ENCODE results near the gene VAV3. TPM values are rescaled to one million over a fixed set of nuclear protein-coding genes. Genes with fewer than 3 reads are reported as not detected.
"Not testable (repeated sequence)": the region's sequence is repeated elsewhere in the genome, so short reads cannot be mapped to it uniquely, and the experiment has no call there.

The VAV3 gene
- total and polyA plus RNA-seq, 9 donors = 3.1 to 5.5 (median 4.1) TPM

GRCh38 chr1:107720210-107720609, 244.8 kb downstream of the VAV3 start:
- WGBS (ENCODE audit: insufficient coverage) = no CpG with 5 or more reads among the region's 4 CpGs
- H3K27ac ChIP-seq (ENCODE audit: low read length); H3K4me1 ChIP-seq (ENCODE audit: control insufficient read depth, insufficient read depth, low read length); DNase-seq; H3K36me3 ChIP-seq (ENCODE audit: control insufficient read depth, insufficient read depth, low read length); H3K27me3 ChIP-seq (ENCODE audit: control insufficient read depth, insufficient read depth, low read length); H3K9me3 ChIP-seq (replicated peaks; ENCODE audit: control insufficient read depth, low read depth, low read length); H3K4me3 ChIP-seq (ENCODE audit: low read length): not testable (repeated sequence)

- H3K9me3 ChIP-seq (replicated peaks; ENCODE audit: control insufficient read depth, low read depth, low read length) = no peaks in the 10 kb centered on the region
- no peak overlapping the region for H3K27ac ChIP-seq (ENCODE audit: low read length)
- H3K27me3 ChIP-seq (ENCODE audit: control insufficient read depth, insufficient read depth, low read length) = no peaks in the 10 kb centered on the region
- no peaks in the 10 kb centered on the region for H3K36me3 ChIP-seq (ENCODE audit: control insufficient read depth, insufficient read depth, low read length)
- no peaks in the 10 kb centered on the region for H3K4me1 ChIP-seq (ENCODE audit: control insufficient read depth, insufficient read depth, low read length)
- H3K4me3 ChIP-seq (ENCODE audit: low read length) = no peak overlapping the region
- no peak for DNase-seq
Measured at GRCh38 chr1:107710005-107710404, 255.0 kb downstream of the VAV3 start.

- Histone ChIP-seq H3K27me3 (ENCODE audit: control insufficient read depth, insufficient read depth, low read length) (no peaks in the 10 kb centered on the region), H3K27ac (ENCODE audit: low read length) (no peak overlapping the region), H3K4me1 (ENCODE audit: control insufficient read depth, insufficient read depth, low read length) (no peaks in the 10 kb centered on the region), H3K36me3 (ENCODE audit: control insufficient read depth, insufficient read depth, low read length) (no peaks in the 10 kb centered on the region), H3K4me3 (ENCODE audit: low read length) (no peak overlapping the region), H3K9me3 (replicated peaks; ENCODE audit: control insufficient read depth, low read depth, low read length) (no peaks in the 10 kb centered on the region)
- WGBS (ENCODE audit: insufficient coverage) = no CpG with 5 or more reads among the region's 2 CpGs
- no peak for DNase-seq
Measured at GRCh38 chr1:107707111-107707510, 257.9 kb downstream of the VAV3 start.

- DNase-seq = peak; percentile 6
- H3K27ac ChIP-seq (ENCODE audit: low read length) = no peak overlapping the region
- 38% methylated on average over 1 of the region's 6 CpGs for WGBS (ENCODE audit: insufficient coverage)
- no peaks in the 10 kb centered on the region for H3K4me1 ChIP-seq (ENCODE audit: control insufficient read depth, insufficient read depth, low read length)
- H3K9me3 ChIP-seq (replicated peaks; ENCODE audit: control insufficient read depth, low read depth, low read length) = no peaks in the 10 kb centered on the region
- H3K36me3 ChIP-seq (ENCODE audit: control insufficient read depth, insufficient read depth, low read length) = no peaks in the 10 kb centered on the region
- no peak overlapping the region for H3K4me3 ChIP-seq (ENCODE audit: low read length)
- no peaks in the 10 kb centered on the region for H3K27me3 ChIP-seq (ENCODE audit: control insufficient read depth, insufficient read depth, low read length)
Measured at GRCh38 chr1:107706182-107706581, 258.8 kb downstream of the VAV3 start.

GRCh38 chr1:107704911-107705310, 260.1 kb downstream of the VAV3 start:
- no peaks in the 10 kb centered on the region for H3K27me3 ChIP-seq (ENCODE audit: control insufficient read depth, insufficient read depth, low read length)
- no peak overlapping the region for H3K4me3 ChIP-seq (ENCODE audit: low read length)
- peak; percentile 10 for DNase-seq
- H3K4me1 ChIP-seq (ENCODE audit: control insufficient read depth, insufficient read depth, low read length) = no peaks in the 10 kb centered on the region
- H3K9me3 ChIP-seq (replicated peaks; ENCODE audit: control insufficient read depth, low read depth, low read length) = no peaks in the 10 kb centered on the region
- no peak overlapping the region for H3K27ac ChIP-seq (ENCODE audit: low read length)
- H3K36me3 ChIP-seq (ENCODE audit: control insufficient read depth, insufficient read depth, low read length) = no peaks in the 10 kb centered on the region
- WGBS (ENCODE audit: insufficient coverage) = no CpG with 5 or more reads among the region's 2 CpGs

- H3K27ac ChIP-seq (ENCODE audit: low read length) = no peak overlapping the region
- H3K4me1 ChIP-seq (ENCODE audit: control insufficient read depth, insufficient read depth, low read length) = no peaks in the 10 kb centered on the region
- no peak overlapping the region for H3K4me3 ChIP-seq (ENCODE audit: low read length)
- WGBS (ENCODE audit: insufficient coverage) = 66% methylated on average over 4 of the region's 4 CpGs
- H3K9me3 ChIP-seq (replicated peaks; ENCODE audit: control insufficient read depth, low read depth, low read length) = no peaks in the 10 kb centered on the region
- no peaks in the 10 kb centered on the region for H3K36me3 ChIP-seq (ENCODE audit: control insufficient read depth, insufficient read depth, low read length)
- no peak for DNase-seq
- no peaks in the 10 kb centered on the region for H3K27me3 ChIP-seq (ENCODE audit: control insufficient read depth, insufficient read depth, low read length)
Measured at GRCh38 chr1:107702946-107703571, 261.9 kb downstream of the VAV3 start.

- H3K36me3 ChIP-seq (ENCODE audit: control insufficient read depth, insufficient read depth, low read length); H3K9me3 ChIP-seq (replicated peaks; ENCODE audit: control insufficient read depth, low read depth, low read length); H3K27me3 ChIP-seq (ENCODE audit: control insufficient read depth, insufficient read depth, low read length); H3K4me1 ChIP-seq (ENCODE audit: control insufficient read depth, insufficient read depth, low read length); H3K4me3 ChIP-seq (ENCODE audit: low read length); DNase-seq; H3K27ac ChIP-seq (ENCODE audit: low read length): not testable (repeated sequence)
- WGBS (ENCODE audit: insufficient coverage) = no CpG with 5 or more reads among the region's 3 CpGs
Measured at GRCh38 chr1:107700651-107701050, 264.3 kb downstream of the VAV3 start.

GRCh38 chr1:107698161-107698560, 266.8 kb downstream of the VAV3 start:
- Histone ChIP-seq H3K27me3 (ENCODE audit: control insufficient read depth, insufficient read depth, low read length) (no peaks in the 10 kb centered on the region), H3K9me3 (replicated peaks; ENCODE audit: control insufficient read depth, low read depth, low read length) (no peaks in the 10 kb centered on the region), H3K4me3 (ENCODE audit: low read length) (no peak overlapping the region), H3K4me1 (ENCODE audit: control insufficient read depth, insufficient read depth, low read length) (no peaks in the 10 kb centered on the region), H3K36me3 (ENCODE audit: control insufficient read depth, insufficient read depth, low read length) (no peaks in the 10 kb centered on the region), H3K27ac (ENCODE audit: low read length) (no peak overlapping the region)
- no peak for DNase-seq
- 90% methylated on average over 4 of the region's 6 CpGs for WGBS (ENCODE audit: insufficient coverage)

- no peaks in the 10 kb centered on the region for H3K36me3 ChIP-seq (ENCODE audit: control insufficient read depth, insufficient read depth, low read length)
- DNase-seq = no peak
- no peaks in the 10 kb centered on the region for H3K4me1 ChIP-seq (ENCODE audit: control insufficient read depth, insufficient read depth, low read length)
- 89% methylated on average over 3 of the region's 3 CpGs for WGBS (ENCODE audit: insufficient coverage)
- no peaks in the 10 kb centered on the region for H3K9me3 ChIP-seq (replicated peaks; ENCODE audit: control insufficient read depth, low read depth, low read length)
- H3K27ac ChIP-seq (ENCODE audit: low read length) = no peak overlapping the region
- H3K27me3 ChIP-seq (ENCODE audit: control insufficient read depth, insufficient read depth, low read length) = no peaks in the 10 kb centered on the region
- no peak overlapping the region for H3K4me3 ChIP-seq (ENCODE audit: low read length)
Measured at GRCh38 chr1:107695341-107695740, 269.6 kb downstream of the VAV3 start.

- 60% methylated on average over 2 of the region's 8 CpGs for WGBS (ENCODE audit: insufficient coverage)
Measured at GRCh38 chr1:107692580-107693345, 272.2 kb downstream of the VAV3 start.

More at GRCh38 chr1:107692580-107693345, 272.2 kb downstream of the VAV3 start:
- H3K9me3 ChIP-seq (replicated peaks; ENCODE audit: control insufficient read depth, low read depth, low read length) = no peaks in the 10 kb centered on the region
- no peak for DNase-seq
- H3K27me3 ChIP-seq (ENCODE audit: control insufficient read depth, insufficient read depth, low read length) = no peaks in the 10 kb centered on the region
- H3K4me1 ChIP-seq (ENCODE audit: control insufficient read depth, insufficient read depth, low read length) = no peaks in the 10 kb centered on the region
- H3K4me3 ChIP-seq (ENCODE audit: low read length) = no peak overlapping the region
- no peak overlapping the region for H3K27ac ChIP-seq (ENCODE audit: low read length)
- H3K36me3 ChIP-seq (ENCODE audit: control insufficient read depth, insufficient read depth, low read length) = no peaks in the 10 kb centered on the region
